Activated T-cell treated with anti-CD3 and anti-CD28 coated beads, Interleukin-2, amount 50 U/mL, for 1 hour (primary cell): ENCODE results near the gene PCGF6.

Source experiments
- DNase-seq: peaks from one replicate; pipeline ENCODE4 v3.0.0-alpha.2; 2020

Gene PCGF6

DNA sequence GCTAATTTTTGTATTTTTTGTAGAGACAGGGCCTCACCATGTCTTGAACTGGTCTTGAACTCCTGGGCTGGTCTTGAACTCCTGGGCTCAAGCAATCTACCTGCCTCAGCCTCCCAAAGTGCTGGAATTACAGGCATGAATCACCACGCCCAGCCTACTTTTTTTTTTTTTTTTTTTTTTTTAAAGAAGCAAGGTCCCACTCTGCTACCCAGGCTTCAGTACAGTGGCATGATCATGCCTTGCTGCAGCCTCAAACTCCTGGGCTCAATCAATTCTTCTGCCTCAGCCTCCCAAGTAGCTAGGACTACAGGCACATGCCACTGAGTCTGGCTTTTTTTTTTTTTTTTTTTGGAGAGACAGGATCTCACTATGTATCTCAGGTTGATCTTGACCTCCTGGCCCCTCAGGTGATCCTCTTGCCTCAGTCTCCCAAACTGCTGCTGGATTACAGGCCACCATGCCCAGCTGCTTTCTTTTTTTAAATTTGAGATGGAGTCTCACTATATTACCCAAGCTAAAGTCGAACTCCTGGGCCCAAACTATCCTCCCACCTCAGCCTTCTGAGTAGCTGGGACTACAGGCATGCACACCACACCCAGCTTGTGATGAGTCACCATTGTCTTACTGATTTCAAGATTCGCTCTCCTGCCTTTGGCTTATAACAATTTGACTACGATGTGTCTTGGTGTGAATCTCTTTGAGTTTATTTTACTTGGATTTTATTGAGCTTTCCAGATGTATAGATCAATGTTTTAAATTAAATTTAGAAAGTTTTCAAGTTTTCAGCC lies 96.2 kb downstream of the PCGF6 start:
- DNase-seq = no peak

DNA sequence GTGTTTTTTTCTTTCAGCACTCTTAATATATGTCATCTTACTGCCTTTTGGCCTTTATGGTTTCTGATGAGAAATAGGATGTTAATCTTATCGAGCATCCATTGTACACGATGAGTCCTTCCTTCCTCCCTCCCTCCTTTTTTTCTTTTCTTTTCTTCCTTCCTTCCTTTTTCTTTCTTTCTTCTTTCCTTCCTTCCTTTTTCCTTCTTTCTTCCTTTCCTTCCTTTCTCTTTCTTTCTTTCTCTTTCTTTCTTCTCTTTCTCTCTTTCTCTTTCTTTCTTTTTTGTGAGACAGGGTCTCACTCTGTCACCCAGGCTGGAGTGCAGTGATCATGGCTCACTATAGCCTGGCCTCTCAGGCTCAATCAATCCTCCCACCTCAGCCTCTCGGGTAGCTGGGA lies 96.8 kb downstream of the PCGF6 start:
- no peak for DNase-seq
